IMR-90 (cell line): Measurements from ENCODE around the gene PLCXD1. TPM values are rescaled to one million over a fixed set of nuclear protein-coding genes. Genes with fewer than 3 reads are reported as not detected.

ENCODE experiments used
- polyA plus RNA-seq, 3 experiments: library from polyadenylated mRNA; depleted of rRNA; stranded (reverse); fragments of >200 nt; gene quantifications; 2 replicates each; pipeline ENCODE4 v1.2.3, GENCODE V29; 2012; ENCODE audit warnings: low replicate concordance in 1 of 3
- total RNA-seq: library from RNA; depleted of rRNA; stranded (reverse); fragments of >200 nt; gene quantifications from 2 replicates; pipeline ENCODE4 v1.2.3, GENCODE V29; 2012; rRNA removed
- TF ChIP-seq, protein P1 (sequence below): conservative IDR thresholded peaks from 2 replicates; pipeline ENCODE4 v1.5.1; 2012; ENCODE audit warnings: mild to moderate bottlenecking, low read depth, low read length, improper control_type of control experiment

The PLCXD1 gene
- total and polyA plus RNA-seq, 2 of the 4 experiments (the other 2 are of a cell fraction): 16.7 to 17.7 TPM

DNA sequence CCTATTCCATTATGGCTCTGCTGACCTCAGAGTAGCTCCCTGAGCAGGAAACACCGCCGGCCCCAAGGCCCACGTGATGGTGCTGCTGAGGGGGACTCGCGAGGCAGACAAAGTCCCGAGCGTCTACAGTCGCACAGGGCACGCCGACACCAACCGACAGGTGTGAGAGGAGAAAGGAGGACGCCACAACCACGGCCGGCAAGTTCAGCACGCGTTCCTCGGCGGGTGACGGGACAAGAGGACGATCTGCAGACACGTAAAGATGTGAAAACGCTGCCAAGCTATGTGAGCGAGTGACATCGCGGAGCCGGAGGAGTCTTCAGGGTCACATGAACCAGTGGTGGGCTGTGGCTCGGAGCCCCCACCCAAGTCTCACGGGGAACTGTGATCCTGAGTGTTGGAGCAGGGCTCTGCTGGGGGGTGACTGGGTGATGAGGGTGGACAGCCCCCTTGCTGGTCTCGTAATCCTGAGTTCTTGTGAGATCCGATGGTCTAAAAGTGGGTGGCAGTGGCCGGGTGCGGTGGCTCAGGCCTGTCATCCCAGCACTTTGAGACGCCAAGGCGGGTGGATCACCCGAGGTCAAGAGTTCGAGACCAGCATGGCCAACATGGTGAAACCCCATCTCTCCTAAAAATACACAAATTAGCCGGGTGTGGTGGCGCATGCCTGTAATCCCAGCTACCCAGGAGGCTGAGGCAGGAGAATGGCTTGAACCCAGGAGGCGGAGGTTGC is 71.6 kb downstream of the PLCXD1 start (continued):
- TF ChIP-seq, protein P1, sequence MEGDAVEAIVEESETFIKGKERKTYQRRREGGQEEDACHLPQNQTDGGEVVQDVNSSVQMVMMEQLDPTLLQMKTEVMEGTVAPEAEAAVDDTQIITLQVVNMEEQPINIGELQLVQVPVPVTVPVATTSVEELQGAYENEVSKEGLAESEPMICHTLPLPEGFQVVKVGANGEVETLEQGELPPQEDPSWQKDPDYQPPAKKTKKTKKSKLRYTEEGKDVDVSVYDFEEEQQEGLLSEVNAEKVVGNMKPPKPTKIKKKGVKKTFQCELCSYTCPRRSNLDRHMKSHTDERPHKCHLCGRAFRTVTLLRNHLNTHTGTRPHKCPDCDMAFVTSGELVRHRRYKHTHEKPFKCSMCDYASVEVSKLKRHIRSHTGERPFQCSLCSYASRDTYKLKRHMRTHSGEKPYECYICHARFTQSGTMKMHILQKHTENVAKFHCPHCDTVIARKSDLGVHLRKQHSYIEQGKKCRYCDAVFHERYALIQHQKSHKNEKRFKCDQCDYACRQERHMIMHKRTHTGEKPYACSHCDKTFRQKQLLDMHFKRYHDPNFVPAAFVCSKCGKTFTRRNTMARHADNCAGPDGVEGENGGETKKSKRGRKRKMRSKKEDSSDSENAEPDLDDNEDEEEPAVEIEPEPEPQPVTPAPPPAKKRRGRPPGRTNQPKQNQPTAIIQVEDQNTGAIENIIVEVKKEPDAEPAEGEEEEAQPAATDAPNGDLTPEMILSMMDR: no peak

Other genes starting within 250 kb of the PLCXD1 start
- gene GTPBP6, start 37.4 kb downstream of the PLCXD1 start, total RNA-seq: 24.0 and 24.7 TPM in 2 replicates
- gene GTPBP6, start 37.4 kb downstream of the PLCXD1 start, polyA plus RNA-seq (2012; rRNA removed): 31.6 and 36.6 TPM in 2 replicates
- gene PPP2R3B, start 105.5 kb downstream of the PLCXD1 start, total RNA-seq: 11.1 and 13.3 TPM in 2 replicates
- 13.2 and 13.7 TPM in 2 replicates for gene PPP2R3B, start 105.5 kb downstream of the PLCXD1 start, polyA plus RNA-seq (2012; rRNA removed)